BJ (cell line): ENCODE data around the gene TOPAZ1. TPM values are rescaled to one million over a fixed set of nuclear protein-coding genes. Genes with fewer than 3 reads are reported as not detected.

Experiments used
- CTCF ChIA-PET: fragments of 350-600 bp; formaldehyde crosslinking; extraction: SDS; loops from one replicate; lab custom pipeline; 2021; ENCODE audit warnings: antibody characterized with exemption, inconsistent platforms; lab: Yijun Ruan, JAX
- POLR2A ChIA-PET: fragments of 300-600 bp; sonication (Branson Sonifier 250); formaldehyde crosslinking; extraction: SDS; loops from one replicate; lab custom pipeline; 2021; ENCODE audit warnings: antibody characterized with exemption; lab: Charles Lee
- DNase-seq: peaks from one replicate; pipeline ENCODE4 v3.0.0-alpha.2; 2011; ENCODE audit warnings: low read depth
- H3K27me3 ChIP-seq: 2 replicates; pipeline ENCODE4 v1.6.0; 2011; ENCODE audit warnings: low read length; ENCODE audit not compliant: control insufficient read depth, insufficient read depth
- H3K36me3 ChIP-seq: 2 replicates; pipeline ENCODE4 v1.5.1; 2011; ENCODE audit warnings: low read length; ENCODE audit not compliant: control insufficient read depth, insufficient read depth
- H3K4me3 ChIP-seq: 2 replicates; pipeline ENCODE4 v1.5.1; 2011; ENCODE audit warnings: low read depth, mild to moderate bottlenecking, control low read depth, low read length
- CTCF ChIP-seq: IDR thresholded peaks from 2 replicates; pipeline ENCODE4 v1.5.1; 2011; ENCODE audit warnings: low read depth, mild to moderate bottlenecking, control low read depth, inconsistent platforms, low read length, moderate library complexity; ENCODE audit not compliant: insufficient read depth
- polyA plus RNA-seq: library from polyadenylated mRNA; depleted of rRNA; stranded (reverse); fragments of >200 nt; gene quantifications from 2 replicates; pipeline ENCODE4 v1.2.3, GENCODE V29; 2011

Gene TOPAZ1
- polyA plus RNA-seq, 1 experiment = not detected

- CTCF ChIA-PET = interaction anchor here (1.3 kb wide), 1 partner anchor 10 kb away, joined by 3 read pairs; no protein-coding TSS in a partner anchor
- POLR2A ChIA-PET = no interaction called here
- H3K36me3 ChIP-seq = no peaks in the 10 kb centered on the region
- H3K27me3 ChIP-seq = no peaks in the 10 kb centered on the region; the same call in 1 of the 2 replicates
- TF ChIP-seq CTCF = no peak
- H3K4me3 ChIP-seq = no peak overlapping the region
- DNase-seq = no peak
These were observed 51.3 kb downstream of the TOPAZ1 start for GRCh38 chr3:44292947-44293346.

GRCh38 chr3:44297255-44297654 is 55.6 kb downstream of the TOPAZ1 start:
- no peaks in the 10 kb centered on the region; the same call in 1 of the 2 replicates for H3K27me3 ChIP-seq
- no peaks in the 10 kb centered on the region for H3K36me3 ChIP-seq
- POLR2A ChIA-PET = no interaction called here
- CTCF ChIA-PET = no interaction called here
- no peak overlapping the region for H3K4me3 ChIP-seq
- DNase-seq = no peak
- no peak for TF ChIP-seq CTCF

- DNase-seq = no peak
- POLR2A ChIA-PET = no interaction called here
- H3K4me3 ChIP-seq = no peak overlapping the region
- no peak for TF ChIP-seq CTCF
- no peaks in the 10 kb centered on the region for H3K27me3 ChIP-seq
- CTCF ChIA-PET = interaction anchor here (1.0 kb wide), 1 partner anchor 10 kb away, joined by 3 read pairs; no protein-coding TSS in a partner anchor
- no peaks in the 10 kb centered on the region for H3K36me3 ChIP-seq
These were observed 60.1 kb downstream of the TOPAZ1 start for GRCh38 chr3:44301746-44302145.

- POLR2A ChIA-PET = no interaction called here
- TF ChIP-seq CTCF = no peak
- DNase-seq = no peak
- CTCF ChIA-PET = no interaction called here
- no peaks in the 10 kb centered on the region for H3K36me3 ChIP-seq
- no peaks in the 10 kb centered on the region for H3K27me3 ChIP-seq
- no peak overlapping the region for H3K4me3 ChIP-seq
These were observed 67.8 kb downstream of the TOPAZ1 start for GRCh38 chr3:44309500-44309899.

GRCh38 chr3:44318891-44319311 is 77.2 kb downstream of the TOPAZ1 start:
- TF ChIP-seq CTCF = no peak
- POLR2A ChIA-PET = no interaction called here
- Histone ChIP-seq H3K4me3 (no peak overlapping the region), H3K27me3 (no peaks in the 10 kb centered on the region), H3K36me3 (no peaks in the 10 kb centered on the region)
- DNase-seq = no peak
- CTCF ChIA-PET = no interaction called here
